ENCODE data around the gene RRAGB.
"Not testable (repeated sequence)": the region's sequence is repeated elsewhere in the genome, so short reads cannot be mapped to it uniquely, and the experiment has no call there.

The RRAGB gene, protein sequence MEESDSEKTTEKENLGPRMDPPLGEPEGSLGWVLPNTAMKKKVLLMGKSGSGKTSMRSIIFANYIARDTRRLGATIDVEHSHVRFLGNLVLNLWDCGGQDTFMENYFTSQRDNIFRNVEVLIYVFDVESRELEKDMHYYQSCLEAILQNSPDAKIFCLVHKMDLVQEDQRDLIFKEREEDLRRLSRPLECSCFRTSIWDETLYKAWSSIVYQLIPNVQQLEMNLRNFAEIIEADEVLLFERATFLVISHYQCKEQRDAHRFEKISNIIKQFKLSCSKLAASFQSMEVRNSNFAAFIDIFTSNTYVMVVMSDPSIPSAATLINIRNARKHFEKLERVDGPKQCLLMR

GRCh38 chrX:55717521-55718497 lies at the start of gene RRAGB:
Gene RRAGB (plus strand): TSS chrX:55717749. CDS start chrX:55718328, 579 bp downstream.
- peak; percentile 88 for DNase-seq

- no peak for DNase-seq
These were observed 49.5 kb upstream of the RRAGB start for GRCh38 chrX:55668084-55668483.

DNA sequence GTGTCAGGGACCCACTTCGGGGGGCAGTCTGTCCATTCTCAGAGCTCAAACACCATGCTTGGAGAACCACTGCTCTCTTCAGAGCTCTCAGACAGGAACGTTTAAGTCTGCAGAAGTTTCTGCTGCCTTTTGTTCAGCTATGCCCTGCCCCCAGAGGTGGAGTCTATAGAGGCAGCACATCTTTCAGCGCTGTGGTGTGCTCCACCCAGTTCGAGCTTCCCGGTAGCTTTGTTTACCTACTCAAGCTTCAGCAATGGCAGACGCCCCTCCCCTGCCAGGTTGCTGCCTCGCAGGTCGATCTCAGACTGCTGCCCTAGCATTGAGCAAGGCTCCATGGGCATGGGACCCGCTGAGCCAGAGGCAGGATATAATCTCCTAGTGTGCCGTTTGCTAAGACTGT lies 29.0 kb upstream of the RRAGB start:
- DNase-seq: not testable (repeated sequence)

GRCh38 chrX:55695227-55696018 lies 22.1 kb upstream of the RRAGB start:
- DNase-seq: no peak

DNA sequence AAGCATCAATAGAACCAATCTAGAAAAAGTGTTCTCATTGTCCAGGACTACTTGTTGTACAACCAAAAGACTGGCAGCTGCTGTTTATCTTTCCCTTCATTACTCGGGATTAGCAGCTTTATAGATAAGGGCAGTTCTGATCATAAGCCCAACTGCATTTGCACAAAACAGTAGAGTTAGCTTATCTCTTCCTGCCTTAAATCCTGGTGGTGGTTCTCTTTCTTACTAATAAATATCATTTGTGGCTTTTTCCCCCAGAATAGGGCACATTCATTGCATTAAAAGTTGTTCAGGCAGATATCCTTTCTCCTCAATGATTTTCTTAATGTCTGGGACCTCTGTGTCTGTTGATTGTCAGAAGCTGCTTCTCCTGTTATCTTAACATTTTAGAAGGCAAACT lies 20.2 kb upstream of the RRAGB start:
- no peak for DNase-seq

- no peak for DNase-seq
These were observed 14.9 kb upstream of the RRAGB start for GRCh38 chrX:55702671-55703070.

- not testable (repeated sequence) for DNase-seq
These were observed 14.1 kb upstream of the RRAGB start for GRCh38 chrX:55703436-55703835.

DNA sequence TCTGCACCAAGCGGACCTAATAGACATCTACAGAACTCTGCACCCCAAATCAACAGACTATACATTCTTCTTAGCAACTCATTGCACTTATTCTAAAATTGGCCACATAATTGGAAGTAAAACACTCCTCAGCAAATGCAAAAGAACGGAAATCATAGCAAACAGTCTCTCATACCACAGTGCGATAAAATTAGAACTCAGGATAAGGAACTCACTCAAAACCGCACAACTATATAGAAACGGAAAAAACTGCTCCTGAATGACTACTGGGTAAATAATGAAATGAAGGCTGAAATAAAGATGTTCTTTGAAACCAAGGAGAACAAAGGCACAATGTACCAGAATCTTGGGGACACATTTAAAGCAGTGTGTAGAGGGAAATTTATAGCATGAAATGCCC lies 12.5 kb upstream of the RRAGB start:
- peak; percentile 58 for DNase-seq

DNA sequence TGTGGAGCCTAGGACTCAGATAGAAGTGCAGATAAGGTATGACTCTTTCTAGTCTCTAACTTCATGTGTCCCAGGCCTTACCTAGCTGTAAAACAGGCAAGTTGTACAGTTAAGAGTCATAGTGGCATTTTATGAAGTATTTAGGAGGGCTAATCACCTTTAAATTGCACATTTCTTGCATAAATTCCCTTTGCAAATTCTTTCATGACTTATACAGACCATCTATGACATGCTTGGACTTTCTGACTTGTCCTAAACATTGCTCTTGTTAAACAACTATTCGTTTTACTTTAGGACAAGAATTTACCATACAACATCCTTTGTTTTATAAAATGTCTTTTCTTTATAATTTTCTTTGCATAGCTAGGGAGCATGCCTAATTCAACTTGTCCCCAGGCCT lies 7.8 kb upstream of the RRAGB start:
- no peak for DNase-seq

DNA sequence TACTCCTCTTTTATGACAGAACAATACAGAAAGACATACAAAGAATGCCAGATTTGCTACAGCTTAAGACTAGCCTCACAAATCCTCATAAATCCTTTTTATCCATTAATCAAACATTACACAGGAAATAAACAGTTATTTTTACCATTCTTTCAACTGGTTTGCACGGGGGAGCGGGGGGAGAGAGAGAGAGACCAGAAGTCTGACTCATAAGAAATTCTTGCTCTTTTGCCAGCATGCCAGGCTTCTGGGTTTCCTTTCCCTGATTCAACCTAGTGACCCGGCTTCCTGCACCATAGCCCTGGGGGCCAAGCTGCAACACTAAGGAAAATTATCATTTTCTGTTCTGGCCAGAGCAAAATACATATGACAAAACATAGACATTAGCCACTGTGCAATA lies 6.8 kb upstream of the RRAGB start:
- DNase-seq: no peak

GRCh38 chrX:55713631-55714030 lies 3.9 kb upstream of the RRAGB start:
- DNase-seq: no peak

GRCh38 chrX:55714161-55714560 lies 3.4 kb upstream of the RRAGB start:
- no peak for DNase-seq

GRCh38 chrX:55715847-55716246 lies 1.7 kb upstream of the RRAGB start:
- DNase-seq: no peak

DNA sequence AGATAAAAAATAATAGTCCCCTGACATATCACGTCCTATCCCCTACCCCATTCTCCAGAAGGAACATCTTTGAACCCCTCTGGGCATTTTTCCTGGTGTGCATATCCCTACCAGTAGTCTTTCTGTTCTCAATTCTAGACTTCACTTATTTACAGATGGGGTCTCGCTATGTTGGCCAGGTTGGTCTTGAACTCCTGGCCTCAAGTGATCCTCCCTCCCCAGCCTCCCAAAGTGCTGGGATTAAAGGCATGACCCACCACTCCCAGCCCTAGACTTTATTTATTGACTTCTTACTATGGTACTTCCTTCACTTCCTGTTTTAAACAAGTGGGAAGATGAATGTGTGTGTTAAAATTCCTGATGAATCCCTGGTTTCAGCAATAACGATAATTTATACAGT lies 612 bp upstream of the RRAGB start:
- DNase-seq: no peak

GRCh38 chrX:55731826-55732225 lies 14.3 kb downstream of the RRAGB start:
- DNase-seq: no peak

DNA sequence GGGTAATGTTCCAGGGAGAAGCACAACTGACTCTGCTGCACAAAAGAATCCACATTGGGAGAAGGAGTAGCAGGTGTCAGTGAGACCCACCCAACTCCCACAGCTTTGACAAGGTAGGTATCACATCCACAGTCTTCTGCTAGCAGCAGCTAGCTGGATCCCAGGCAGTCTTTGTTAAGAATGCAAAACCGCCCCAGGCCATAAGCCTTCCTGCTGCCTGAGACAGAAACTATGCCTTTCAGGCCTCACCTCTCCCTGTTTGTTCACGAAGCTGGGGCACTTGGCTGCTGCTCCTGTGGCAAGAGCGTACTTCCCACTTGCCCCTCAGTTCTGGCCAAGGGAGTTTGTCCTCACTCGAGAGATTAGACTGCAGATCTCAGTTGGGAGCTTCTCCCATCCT lies 21.4 kb downstream of the RRAGB start:
- DNase-seq: no peak

- no peak for DNase-seq
These were observed 25.1 kb downstream of the RRAGB start for GRCh38 chrX:55742649-55743048.

GRCh38 chrX:55748463-55748862 lies 30.9 kb downstream of the RRAGB start:
- not testable (repeated sequence) for DNase-seq

DNA sequence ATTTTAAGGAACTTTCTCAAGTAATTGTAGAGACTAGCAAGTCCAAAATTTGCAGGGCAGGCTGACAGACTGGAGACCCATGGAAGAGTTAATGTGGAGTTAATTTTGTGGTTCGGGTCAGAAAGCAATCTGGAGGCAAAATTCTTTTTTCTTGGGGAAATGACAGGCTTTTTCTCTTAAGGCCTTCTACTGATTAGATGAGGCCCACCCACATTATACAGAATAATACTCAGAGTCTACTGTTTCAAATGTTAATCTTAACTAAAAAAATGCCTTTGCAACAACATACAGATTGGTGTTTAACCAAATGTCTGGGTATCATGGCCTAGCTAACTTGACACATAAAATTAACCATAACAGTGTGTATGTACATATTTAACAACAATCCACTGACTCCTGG lies 32.7 kb downstream of the RRAGB start:
- no peak for DNase-seq

- DNase-seq: no peak
These were observed 37.3 kb downstream of the RRAGB start for GRCh38 chrX:55754861-55755294.

DNA sequence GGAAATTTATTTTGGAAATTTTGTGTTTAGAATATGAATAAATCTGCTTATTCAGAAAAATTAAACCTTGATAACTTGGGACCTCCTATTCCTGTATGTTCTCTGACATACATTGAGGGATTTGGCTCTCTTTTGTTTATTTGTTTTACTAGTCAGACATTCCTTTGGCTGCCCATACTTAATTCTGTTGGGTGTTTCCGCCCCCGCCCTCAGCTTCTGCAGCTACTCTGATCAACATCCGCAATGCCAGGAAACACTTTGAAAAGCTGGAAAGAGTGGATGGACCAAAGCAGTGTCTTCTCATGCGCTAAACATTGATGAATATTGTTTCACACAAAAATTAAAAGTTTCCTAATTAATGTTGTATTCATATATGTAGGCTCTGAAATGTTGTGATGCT lies 40.5 kb downstream of the RRAGB start:
- DNase-seq: no peak

- DNase-seq: no peak
These were observed 41.9 kb downstream of the RRAGB start for GRCh38 chrX:55759478-55759877.

- DNase-seq: no peak
These were observed 49.6 kb downstream of the RRAGB start for GRCh38 chrX:55767100-55767499.

Measured in GDM1 (cell line).